ENCODE data around the gene DBP. TPM values are rescaled to one million over a fixed set of nuclear protein-coding genes. Genes with fewer than 3 reads are reported as not detected.
A peak's percentile ranks its signal among the peaks of the same experiment; 100 is the strongest.

The DBP gene
- total and polyA plus RNA-seq, 2 of the 13 experiments (the other 11 are each of a cell fraction or from before 2014, with no cell fraction given): 1.7 to 5.8 TPM

DNA sequence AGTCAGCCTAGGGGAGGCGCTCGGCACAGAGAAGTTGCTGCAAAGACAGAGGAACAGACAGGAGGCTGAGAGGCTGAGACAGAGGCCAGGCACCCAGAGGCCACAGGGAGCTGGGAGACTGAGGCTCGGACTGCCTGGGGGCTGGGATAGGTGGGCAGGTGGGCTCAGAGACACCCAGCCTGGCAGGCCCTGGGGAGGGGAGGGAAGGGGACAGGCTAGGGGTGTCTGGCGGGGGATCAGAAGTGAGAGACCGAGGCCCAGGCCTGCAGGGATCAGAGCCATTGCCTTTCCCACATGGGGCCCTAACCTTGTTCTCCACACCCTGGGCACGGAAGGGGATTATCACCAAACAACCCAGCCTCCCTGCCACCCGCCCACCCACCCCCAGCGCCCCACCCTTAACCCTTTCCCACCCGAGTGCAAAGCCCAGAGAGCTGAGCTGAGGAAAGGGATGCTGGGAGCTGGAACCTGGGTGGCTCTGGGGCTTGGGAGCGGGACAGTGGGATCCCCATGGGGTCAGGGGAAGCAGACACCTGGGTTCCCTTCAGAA lies 34.3 kb upstream of the DBP start (continued):
- no peak for TF ChIP-seq TFDP2 (CRISPR knock-in tag; IDR thresholded peaks at IDR 0.05)
- TF ChIP-seq ZNF746 (CRISPR knock-in tag; IDR thresholded peaks at IDR 0.05): no peak
- TF ChIP-seq ZNF788 (CRISPR knock-in tag; IDR thresholded peaks at IDR 0.05; ENCODE audit: borderline replicate concordance): no peak
- no peak for TF ChIP-seq REPIN1 (CRISPR knock-in tag; IDR thresholded peaks at IDR 0.05; ENCODE audit: borderline replicate concordance, low read depth)
- TF ChIP-seq, protein P1, sequence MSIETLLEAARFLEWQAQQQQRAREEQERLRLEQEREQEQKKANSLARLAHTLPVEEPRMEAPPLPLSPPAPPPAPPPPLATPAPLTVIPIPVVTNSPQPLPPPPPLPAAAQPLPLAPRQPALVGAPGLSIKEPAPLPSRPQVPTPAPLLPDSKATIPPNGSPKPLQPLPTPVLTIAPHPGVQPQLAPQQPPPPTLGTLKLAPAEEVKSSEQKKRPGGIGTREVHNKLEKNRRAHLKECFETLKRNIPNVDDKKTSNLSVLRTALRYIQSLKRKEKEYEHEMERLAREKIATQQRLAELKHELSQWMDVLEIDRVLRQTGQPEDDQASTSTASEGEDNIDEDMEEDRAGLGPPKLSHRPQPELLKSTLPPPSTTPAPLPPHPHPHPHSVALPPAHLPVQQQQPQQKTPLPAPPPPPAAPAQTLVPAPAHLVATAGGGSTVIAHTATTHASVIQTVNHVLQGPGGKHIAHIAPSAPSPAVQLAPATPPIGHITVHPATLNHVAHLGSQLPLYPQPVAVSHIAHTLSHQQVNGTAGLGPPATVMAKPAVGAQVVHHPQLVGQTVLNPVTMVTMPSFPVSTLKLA (IDR thresholded peaks at IDR 0.05): no peak
- no peak for TF ChIP-seq NBN (conservative IDR thresholded peaks at IDR 0.05)
- no peak for TF ChIP-seq ZFP82 (CRISPR knock-in tag; IDR thresholded peaks at IDR 0.05; ENCODE audit: borderline replicate concordance)
- TF ChIP-seq, protein P2, sequence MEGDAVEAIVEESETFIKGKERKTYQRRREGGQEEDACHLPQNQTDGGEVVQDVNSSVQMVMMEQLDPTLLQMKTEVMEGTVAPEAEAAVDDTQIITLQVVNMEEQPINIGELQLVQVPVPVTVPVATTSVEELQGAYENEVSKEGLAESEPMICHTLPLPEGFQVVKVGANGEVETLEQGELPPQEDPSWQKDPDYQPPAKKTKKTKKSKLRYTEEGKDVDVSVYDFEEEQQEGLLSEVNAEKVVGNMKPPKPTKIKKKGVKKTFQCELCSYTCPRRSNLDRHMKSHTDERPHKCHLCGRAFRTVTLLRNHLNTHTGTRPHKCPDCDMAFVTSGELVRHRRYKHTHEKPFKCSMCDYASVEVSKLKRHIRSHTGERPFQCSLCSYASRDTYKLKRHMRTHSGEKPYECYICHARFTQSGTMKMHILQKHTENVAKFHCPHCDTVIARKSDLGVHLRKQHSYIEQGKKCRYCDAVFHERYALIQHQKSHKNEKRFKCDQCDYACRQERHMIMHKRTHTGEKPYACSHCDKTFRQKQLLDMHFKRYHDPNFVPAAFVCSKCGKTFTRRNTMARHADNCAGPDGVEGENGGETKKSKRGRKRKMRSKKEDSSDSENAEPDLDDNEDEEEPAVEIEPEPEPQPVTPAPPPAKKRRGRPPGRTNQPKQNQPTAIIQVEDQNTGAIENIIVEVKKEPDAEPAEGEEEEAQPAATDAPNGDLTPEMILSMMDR (CRISPR knock-in tag; IDR thresholded peaks at IDR 0.05): peak; percentile 43; the same call in 1 of the 2 replicates
- no peak for TF ChIP-seq ASH2L (IDR thresholded peaks at IDR 0.05; ENCODE audit: insufficient read length, low read depth, low read length)
- TF ChIP-seq, protein P3, sequence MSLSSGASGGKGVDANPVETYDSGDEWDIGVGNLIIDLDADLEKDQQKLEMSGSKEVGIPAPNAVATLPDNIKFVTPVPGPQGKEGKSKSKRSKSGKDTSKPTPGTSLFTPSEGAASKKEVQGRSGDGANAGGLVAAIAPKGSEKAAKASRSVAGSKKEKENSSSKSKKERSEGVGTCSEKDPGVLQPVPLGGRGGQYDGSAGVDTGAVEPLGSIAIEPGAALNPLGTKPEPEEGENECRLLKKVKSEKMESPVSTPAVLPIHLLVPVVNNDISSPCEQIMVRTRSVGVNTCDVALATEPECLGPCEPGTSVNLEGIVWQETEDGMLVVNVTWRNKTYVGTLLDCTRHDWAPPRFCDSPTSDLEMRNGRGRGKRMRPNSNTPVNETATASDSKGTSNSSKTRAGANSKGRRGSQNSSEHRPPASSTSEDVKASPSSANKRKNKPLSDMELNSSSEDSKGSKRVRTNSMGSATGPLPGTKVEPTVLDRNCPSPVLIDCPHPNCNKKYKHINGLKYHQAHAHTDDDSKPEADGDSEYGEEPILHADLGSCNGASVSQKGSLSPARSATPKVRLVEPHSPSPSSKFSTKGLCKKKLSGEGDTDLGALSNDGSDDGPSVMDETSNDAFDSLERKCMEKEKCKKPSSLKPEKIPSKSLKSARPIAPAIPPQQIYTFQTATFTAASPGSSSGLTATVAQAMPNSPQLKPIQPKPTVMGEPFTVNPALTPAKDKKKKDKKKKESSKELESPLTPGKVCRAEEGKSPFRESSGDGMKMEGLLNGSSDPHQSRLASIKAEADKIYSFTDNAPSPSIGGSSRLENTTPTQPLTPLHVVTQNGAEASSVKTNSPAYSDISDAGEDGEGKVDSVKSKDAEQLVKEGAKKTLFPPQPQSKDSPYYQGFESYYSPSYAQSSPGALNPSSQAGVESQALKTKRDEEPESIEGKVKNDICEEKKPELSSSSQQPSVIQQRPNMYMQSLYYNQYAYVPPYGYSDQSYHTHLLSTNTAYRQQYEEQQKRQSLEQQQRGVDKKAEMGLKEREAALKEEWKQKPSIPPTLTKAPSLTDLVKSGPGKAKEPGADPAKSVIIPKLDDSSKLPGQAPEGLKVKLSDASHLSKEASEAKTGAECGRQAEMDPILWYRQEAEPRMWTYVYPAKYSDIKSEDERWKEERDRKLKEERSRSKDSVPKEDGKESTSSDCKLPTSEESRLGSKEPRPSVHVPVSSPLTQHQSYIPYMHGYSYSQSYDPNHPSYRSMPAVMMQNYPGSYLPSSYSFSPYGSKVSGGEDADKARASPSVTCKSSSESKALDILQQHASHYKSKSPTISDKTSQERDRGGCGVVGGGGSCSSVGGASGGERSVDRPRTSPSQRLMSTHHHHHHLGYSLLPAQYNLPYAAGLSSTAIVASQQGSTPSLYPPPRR (CRISPR knock-in tag; IDR thresholded peaks at IDR 0.05; ENCODE audit: borderline replicate concordance): no peak
- 0 out of 2 replicates have a peak, but pooled peaks have one; percentile 9 for TF ChIP-seq SALL1 (CRISPR knock-in tag; IDR thresholded peaks at IDR 0.05)
- TF ChIP-seq ZNF142 (CRISPR knock-in tag; IDR thresholded peaks at IDR 0.05): no peak
- TF ChIP-seq ZNF563 (CRISPR knock-in tag; IDR thresholded peaks at IDR 0.05): no peak

Measured in HepG2 (cell line).